ENCODE data around the gene SPHK2.
"Not testable (repeated sequence)": the region's sequence is repeated elsewhere in the genome, so short reads cannot be mapped to it uniquely, and the experiment has no call there.

Gene SPHK2

DNA sequence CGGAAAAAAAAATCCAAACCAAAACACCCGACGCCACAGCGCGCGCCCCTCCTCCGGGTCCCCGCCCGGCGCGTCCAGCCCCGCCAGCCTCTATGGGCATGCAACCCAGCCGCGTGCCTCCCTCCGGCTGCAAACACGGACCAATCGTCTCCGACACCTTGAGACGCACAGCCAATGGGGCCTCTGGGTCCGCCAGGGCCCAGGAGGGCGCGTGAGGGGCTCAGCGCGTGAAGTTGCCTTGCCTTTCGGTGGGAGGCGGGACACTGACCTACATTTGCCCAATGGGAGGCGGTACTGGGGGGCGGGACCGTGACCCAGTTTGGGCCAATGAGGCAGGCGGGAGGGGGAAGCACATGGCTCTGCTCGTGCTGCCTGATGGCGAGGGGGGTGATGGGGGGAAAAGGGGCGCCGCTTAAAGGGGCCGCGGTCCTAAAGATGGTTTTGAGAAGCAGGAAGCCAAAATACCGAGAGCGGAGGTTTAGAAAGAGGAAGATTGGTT is 18.2 kb downstream of the SPHK2 start:
- peak; percentile 97 to 98 (median 98) for DNase-seq

DNA sequence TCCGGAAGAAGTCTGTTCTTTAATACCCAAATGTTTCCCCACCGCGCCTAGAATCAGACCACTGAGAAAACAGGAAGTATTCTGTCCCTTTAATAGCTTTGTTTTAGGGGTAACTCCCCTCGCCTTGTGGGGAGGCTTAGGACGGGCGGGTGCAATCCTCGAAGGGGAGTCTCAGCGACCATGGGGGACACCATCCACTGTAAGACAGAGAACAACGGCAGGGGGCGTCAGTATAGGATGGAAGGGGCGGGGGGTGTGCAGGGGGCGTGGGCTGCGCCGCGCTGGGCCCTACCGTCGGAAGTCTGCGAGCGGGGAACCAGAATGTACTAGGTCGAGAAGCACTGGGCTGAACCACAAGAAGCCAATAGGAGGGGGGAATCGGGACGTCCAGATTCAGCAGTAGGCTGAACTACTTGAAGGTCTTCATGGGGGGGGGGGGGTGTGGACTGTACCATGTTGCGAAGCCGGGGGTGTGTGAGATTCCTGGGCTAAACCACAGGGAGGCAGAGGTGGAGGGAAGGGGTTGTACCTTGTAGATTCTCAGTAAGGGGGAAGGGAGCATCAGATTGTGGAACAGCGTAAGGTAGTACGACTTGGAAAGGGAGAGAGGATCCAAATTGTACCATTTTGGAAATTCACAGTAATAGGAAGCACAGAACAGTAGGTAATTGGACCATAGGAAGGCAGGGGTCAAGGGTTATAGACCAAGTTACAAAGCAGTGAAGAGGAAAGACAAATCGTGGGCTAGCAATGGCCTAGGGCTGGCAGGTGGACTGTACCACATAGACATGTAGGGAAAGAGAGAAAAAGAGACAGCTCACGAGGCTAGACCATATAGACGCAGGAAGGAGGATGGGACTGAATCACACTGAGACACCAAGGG is 18.9 kb downstream of the SPHK2 start:
- peak; percentile 85 to 88 (median 88) for DNase-seq

GRCh38 chr19:48638831-48639381 is 19.6 kb downstream of the SPHK2 start:
- no peak for DNase-seq

DNA sequence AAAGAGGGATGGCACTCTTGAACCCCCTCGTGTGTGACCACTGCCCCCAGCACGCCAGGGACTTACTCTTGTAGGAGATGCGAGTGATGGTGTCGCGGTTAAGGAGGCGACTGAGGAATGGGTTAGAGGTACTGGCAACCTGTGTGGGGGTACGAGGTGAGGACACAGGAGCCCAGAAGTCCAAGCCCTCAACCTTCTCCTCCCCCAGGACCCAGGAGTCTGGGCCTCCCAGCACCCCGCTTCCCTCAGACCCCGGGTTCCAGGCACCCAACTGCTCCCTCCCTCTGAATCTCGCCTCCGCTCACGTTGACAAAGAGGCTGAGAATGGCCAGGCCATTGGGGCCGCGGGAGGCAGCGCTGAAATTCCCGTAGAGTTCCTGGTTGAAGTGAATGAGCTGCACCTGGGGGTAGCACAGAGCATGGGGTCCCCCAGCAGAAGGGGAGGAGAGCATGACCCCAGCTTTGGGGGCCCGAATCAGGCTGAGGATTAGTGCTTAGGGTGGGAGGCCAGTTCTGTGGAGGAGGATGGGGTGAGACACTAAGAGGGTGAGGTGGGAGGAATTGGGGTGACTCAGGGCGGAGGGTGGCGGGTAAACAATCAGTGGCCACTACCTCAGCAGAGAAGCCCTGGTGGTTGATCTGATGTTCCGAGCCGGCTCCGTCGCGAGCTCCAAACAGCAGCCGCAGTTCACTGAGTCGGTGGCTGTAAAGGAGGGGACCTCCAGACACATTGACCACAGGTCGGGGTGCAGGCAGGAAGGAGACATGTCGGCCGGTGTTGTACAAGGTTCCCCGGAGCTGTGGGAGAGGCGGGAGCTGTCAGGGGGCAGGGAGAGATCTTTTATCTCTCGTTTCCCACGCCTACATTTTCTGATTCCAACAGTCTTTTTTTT is 20.4 kb downstream of the SPHK2 start:
- no peak for DNase-seq

DNA sequence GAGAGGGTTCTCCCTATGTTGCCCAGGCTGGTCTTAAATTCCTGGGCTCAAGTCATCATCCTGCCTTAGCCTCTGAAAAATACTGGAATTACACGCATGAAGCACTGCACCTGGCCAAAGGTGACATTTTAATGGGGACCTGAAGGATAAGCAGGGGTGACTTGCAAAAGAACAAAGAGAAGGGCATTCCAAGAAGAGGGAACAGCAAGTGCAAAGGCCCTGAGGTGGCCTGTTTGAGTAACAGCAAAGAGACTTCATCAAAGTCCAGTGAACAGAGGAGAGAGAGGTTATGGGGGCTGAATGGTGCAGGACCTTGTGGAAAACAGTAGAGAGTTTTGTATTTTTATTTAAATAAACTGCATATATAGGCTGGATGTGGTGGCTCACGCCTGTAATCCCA is 22.5 kb downstream of the SPHK2 start:
- no peak for DNase-seq

DNA sequence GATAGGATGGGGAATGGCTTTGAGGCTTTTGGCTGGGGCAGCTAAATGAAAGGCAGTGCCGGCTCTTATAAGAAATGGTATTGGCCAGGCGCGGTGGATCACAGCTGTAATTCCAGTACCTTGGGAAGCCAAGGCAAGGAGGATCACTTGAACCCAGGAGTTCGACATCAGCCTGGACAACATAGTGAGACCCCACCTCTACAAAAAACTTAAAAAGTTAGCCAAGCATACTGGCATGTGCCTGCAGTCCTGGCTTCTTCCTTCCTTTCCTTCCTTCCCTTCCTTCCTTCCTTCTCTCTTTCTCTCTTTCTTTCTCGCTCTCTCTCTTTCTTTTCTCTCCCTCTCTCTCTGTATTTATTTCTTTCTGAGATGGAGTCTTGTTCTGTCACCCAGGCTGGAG is 23.6 kb downstream of the SPHK2 start:
- no peak for DNase-seq

- DNase-seq: no peak
Measured at GRCh38 chr19:48644355-48644754, 25.0 kb downstream of the SPHK2 start.

- peak; percentile 63 to 81 (median 75) for DNase-seq
Measured at GRCh38 chr19:48644839-48645619, 25.7 kb downstream of the SPHK2 start.

- peak in 1 of 3 donors; percentile 38 for DNase-seq
Measured at GRCh38 chr19:48645620-48646000, 26.3 kb downstream of the SPHK2 start.

- DNase-seq: peak; percentile 86 to 93 (median 92)
Measured at GRCh38 chr19:48646001-48646721, 26.9 kb downstream of the SPHK2 start, which contains the start of gene CA11. Gene CA11, minus strand, starts transcription at chr19:48646187. Its CDS starts 555 bp downstream, at chr19:48645632.

DNA sequence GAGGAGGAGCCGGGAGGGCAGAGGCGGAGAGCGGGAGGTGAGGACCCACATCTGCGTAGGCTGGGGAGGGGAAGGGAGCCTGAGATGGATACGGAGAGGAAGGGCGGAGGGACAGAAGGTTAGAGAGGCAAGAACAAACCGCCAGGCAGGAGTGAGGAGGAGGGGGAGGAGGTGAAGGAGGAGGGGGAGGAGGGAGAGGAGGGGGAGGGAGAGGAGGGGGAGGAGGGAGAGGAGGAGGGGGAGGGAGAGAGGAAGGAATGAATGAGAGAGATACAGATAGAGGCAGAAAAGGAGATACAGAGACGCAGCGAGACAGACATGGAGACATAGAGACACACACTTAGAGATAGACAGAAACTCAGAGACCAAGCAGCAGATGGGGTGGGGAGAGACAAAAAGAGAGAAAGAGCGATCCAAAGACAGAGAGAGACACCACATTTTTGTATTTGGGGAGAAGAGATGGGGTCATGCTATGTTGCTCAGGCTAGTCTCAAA is 27.5 kb downstream of the SPHK2 start:
- no peak for DNase-seq

- no peak for DNase-seq
Measured at GRCh38 chr19:48648134-48648533, 28.8 kb downstream of the SPHK2 start.

DNA sequence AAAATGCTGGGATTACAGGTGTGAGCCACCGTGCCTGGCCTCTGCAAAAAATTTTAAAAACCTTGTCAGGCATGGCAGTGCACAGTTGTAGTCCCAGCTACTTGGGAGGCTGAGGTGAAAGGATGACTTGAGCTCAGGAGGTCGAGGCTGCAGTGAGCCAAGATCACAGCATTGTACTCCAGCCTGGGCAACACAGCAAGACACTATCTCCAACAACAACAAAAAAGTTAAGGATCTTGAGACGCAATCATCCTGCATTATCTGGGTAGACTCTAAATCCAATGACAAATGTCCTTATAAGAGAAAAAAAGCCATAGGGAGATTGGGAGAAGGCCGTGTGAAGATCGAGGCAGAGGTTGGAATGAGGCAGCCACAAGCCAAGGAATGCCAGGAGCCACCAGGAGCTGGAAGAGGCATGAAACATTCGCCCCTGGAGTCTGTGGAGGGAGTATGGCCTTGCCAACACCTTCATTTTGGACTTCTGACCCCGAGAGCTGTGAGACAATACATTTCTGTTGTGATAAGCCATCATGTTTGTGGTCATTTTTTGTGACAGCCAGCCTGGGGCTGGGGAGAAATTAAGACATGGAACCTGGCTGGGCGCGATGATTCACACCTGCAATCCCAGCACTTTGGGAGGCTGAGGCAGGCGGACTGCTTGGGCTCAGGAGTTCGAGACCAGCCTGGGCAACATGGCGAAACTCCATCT is 31.8 kb downstream of the SPHK2 start:
- DNase-seq: no peak

- DNase-seq: no peak
Measured at GRCh38 chr19:48651683-48652048, 32.4 kb downstream of the SPHK2 start.

DNA sequence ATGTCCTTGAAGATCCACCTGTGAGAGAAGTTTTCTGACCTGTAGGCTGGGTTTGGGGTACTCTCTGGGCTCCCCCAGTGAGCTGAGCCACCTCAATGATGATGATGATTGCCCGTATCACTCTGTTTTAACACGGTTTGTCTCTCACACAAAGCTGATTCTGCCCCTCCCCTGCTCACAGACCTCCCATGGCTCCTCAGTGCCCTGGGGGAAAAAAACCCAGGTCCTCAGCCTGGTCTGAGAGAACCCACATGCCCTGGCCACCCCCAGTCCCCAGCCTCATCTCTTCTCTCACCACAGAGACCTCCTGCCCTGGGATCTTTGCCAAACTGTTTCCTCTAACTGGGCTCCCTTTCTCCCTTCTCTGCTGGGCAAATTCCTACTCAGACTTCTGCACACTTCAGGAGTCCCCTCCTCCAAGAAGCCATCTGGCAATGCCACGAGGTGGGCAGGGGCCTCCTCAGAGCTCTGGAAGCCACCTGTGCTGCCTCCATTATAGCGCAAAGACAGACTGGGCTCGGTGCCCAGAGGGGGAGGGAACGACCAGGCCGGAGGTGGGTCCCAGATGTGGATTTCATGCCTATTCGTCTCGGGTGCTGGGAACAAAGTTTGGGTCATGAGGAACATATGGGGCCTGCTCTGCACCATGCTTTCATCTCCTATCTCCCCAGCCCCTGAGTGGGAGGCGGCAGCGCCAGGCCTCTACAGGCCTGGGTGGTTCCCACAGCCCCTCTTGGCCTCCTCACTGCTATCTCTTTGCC is 35.2 kb downstream of the SPHK2 start:
- DNase-seq: no peak

DNA sequence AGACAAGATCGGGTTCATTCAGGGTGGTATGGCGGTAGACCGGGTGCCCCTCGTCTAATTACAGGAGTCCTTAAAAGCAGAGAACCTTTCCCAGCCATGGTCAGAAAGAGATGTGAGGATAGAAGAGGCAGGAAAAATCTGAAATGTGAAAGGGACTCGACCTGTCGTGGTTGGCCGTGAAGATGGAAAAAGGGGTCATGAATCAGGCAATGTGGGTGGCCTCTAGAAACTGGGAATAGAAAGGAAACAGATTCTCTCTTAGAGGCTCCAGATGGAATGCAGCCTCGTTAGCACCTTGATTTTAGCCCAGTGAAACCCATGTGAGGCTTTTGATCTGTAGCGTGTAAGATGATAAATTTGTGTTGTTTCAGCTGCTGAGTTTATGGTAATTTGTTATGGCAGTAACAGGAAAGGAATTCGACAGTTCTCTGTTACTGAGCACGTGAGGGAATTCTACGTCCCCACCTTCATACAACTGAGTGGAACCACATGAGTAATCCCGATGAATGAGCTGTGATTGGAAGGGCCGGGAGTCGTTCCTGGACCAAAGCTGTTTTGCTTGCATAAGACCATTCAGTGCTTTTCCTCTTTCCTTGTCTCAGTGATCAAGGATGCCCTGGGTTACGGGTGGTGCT is 37.7 kb downstream of the SPHK2 start:
- DNase-seq: no peak

DNA sequence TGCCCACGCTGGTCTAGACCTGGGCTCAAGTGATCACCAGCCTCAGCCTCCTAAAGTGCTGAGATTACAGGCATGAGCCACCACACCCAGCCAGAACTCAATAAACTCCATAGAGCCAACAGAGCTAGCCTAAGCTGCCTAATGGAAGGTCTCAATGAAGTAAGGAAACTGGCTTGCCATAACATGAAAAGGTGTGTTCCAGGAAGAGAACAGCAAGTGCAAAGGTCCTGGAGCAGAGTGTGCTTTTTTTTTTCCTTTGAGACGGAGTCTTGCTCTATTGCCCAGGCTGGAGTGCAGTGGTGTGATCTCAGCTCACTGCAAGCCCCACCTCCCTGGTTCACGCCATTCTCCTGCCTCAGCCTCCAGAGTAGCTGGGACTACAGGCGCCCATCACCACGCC is 38.5 kb downstream of the SPHK2 start:
- not testable (repeated sequence) for DNase-seq

DNA sequence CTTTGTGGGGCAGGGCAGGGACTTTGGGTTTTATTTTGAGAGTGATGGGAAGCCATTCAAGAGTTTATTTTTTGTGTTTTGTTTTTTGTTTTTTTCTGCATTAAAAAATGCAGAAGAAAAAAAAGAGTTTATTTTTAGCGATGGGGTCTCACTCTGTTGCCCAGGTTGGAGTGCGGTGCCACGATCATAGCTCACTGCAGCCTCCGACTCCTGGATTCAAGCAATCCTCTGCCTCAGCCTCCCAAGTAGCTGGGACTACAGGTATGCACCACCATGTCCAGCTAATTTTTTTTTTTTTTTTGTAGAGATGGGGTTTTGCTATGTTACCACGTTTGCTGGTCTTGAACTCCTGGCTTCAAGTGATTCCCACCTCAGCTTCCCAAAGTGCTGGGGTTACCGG is 39.2 kb downstream of the SPHK2 start:
- no peak for DNase-seq

DNA sequence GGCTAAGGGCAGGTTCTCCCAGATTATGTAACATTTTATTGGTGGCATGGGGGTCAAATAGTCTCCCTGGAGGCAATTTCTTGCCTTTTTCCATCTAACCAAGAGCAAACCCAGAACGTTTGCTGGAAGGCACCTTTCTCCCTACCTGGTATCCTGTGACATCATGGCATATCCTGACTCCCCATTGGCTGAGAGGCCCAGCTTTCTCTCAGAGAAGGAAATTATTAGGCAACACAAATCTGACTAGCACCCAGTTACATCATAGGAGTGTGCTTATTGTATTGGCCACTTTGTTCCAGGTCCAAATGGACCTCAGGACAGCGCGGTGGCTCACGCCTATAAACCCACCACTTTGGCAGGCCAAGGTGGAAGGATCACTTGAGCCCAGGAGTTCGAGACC is 40.5 kb downstream of the SPHK2 start:
- DNase-seq: peak; percentile 39 to 53 (median 48)
